ENCODE measurements around the gene TMEM198. TPM values are rescaled to one million over a fixed set of nuclear protein-coding genes. Genes with fewer than 3 reads are reported as not detected.

The TMEM198 gene
- total RNA-seq, 1 experiment from 2014 or later, result 2.3 TPM

DNA sequence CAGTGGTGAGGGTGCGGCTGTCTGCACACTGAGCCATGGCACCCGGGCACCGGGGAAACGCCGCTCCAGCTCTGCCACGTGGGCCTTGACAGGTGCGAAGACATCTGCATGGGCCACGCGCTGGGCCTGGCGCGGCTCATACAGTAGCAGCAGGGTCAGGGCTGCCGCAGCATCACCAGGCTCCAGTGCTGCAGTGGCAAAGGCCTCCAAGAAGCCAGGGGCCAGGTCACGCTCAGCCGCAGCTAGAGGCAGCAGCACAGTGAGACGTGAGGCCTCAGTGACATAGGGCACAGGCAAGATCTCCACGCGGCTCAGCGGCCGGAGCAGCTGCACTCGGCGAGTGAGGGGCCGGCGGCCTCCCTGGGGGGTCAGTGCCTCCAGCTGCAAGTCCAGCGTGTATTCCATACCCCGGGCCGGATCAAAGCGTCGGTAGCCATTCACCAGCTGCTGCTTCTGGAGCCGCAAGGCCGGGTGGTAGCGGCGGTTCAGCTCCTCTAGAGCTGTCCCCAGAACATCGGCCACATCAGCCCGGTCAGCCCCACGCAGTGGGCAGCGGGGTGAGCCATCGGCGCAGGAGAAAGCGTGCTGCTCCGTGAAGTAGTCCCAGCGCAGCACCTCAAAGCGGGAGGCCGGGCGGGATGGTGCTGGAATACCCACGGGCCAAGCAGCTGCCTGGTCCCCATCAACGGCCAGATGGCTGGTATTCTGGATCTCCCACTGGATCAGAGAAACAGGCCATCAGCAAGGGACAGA lies 3.7 kb upstream of the TMEM198 start:
- no peak overlapping the region for H3K27ac ChIP-seq (ENCODE audit: low read length)
- no peak for DNase-seq (ENCODE audit: low read depth, low spot score)
- TF ChIP-seq POLR2AphosphoS5 (IDR thresholded peaks at IDR 0.05; ENCODE audit: low read depth, low read length) (no peak), TCF7L2 (IDR thresholded peaks at IDR 0.05; ENCODE audit: low read depth, low read length) (no peak), SIN3A (IDR thresholded peaks at IDR 0.05; ENCODE audit: borderline replicate concordance, insufficient read depth, low read depth, low read length) (no peak), REST (IDR thresholded peaks at IDR 0.05; ENCODE audit: insufficient read depth in 1 of 2, low read depth in 2 of 2, low read length in 1 of 2) (no peak)
- TF ChIP-seq, protein P1, sequence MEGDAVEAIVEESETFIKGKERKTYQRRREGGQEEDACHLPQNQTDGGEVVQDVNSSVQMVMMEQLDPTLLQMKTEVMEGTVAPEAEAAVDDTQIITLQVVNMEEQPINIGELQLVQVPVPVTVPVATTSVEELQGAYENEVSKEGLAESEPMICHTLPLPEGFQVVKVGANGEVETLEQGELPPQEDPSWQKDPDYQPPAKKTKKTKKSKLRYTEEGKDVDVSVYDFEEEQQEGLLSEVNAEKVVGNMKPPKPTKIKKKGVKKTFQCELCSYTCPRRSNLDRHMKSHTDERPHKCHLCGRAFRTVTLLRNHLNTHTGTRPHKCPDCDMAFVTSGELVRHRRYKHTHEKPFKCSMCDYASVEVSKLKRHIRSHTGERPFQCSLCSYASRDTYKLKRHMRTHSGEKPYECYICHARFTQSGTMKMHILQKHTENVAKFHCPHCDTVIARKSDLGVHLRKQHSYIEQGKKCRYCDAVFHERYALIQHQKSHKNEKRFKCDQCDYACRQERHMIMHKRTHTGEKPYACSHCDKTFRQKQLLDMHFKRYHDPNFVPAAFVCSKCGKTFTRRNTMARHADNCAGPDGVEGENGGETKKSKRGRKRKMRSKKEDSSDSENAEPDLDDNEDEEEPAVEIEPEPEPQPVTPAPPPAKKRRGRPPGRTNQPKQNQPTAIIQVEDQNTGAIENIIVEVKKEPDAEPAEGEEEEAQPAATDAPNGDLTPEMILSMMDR (IDR thresholded peaks at IDR 0.05), result no peak
- H3K9me3 ChIP-seq (ENCODE audit: control insufficient read depth, insufficient read depth, low read depth, low read length), result no peaks in the 10 kb centered on the region
- CTCF ChIA-PET, result interaction anchor here (1.0 to 1.3 kb wide), 2 partner anchors 103 to 149 kb away, joined by 3 to 4 read pairs; no protein-coding TSS in a partner anchor
- no peaks in the 10 kb centered on the region for H3K27me3 ChIP-seq (ENCODE audit: control insufficient read depth, insufficient read depth, low read length)
- BruUV-seq (replicated peaks), result no TSS peak
- H3K4me1 ChIP-seq (ENCODE audit: control insufficient read depth, insufficient read depth, low read length), result peaks cover 9% of the 10 kb centered on the region; the same call in 1 of the 2 replicates
- in situ Hi-C loops (cut with HindIII; ENCODE audit: low pct_unique_long_range_greater_than_20kb, low sequenced_read_pairs) (no loop called here), intact Hi-C loops (cut with micrococcal nuclease; ENCODE audit: unreplicated experiment) (loop anchor here (5.0 kb wide), 1 partner anchor 87 kb away; the partner anchor contains the start of gene SLC4A3)
- no peak for ATAC-seq
- no peak overlapping the region for H3K4me3 ChIP-seq (ENCODE audit: low read depth in 2 of 2, low read length in 2 of 2)
- H3K36me3 ChIP-seq (ENCODE audit: control insufficient read depth, insufficient read depth, low read length), result 0 out of 2 replicates have a peak, but pooled peaks cover 2% of the 10 kb centered on the region
- POLR2A ChIA-PET, result interaction anchor here (0.6 to 0.9 kb wide), 2 partner anchors 98 kb away, joined by 3 to 6 read pairs; no protein-coding TSS in a partner anchor

- Histone ChIP-seq H3K4me1 (ENCODE audit: control insufficient read depth, insufficient read depth, low read length) (peaks cover 9% of the 10 kb centered on the region; the same call in 1 of the 2 replicates), H3K9me3 (ENCODE audit: control insufficient read depth, insufficient read depth, low read depth, low read length) (no peaks in the 10 kb centered on the region), H3K27me3 (ENCODE audit: control insufficient read depth, insufficient read depth, low read length) (no peaks in the 10 kb centered on the region), H3K36me3 (ENCODE audit: control insufficient read depth, insufficient read depth, low read length) (0 out of 2 replicates have a peak, but pooled peaks cover 2% of the 10 kb centered on the region), H3K27ac (ENCODE audit: low read length) (no peak overlapping the region), H3K4me3 (ENCODE audit: low read depth in 2 of 2, low read length in 2 of 2) (no peak overlapping the region)
- ChIA-PET CTCF (interaction anchor here (0.5 to 1.3 kb wide), 6 partner anchors 90 to 510 kb away, joined by 3 to 12 read pairs (median 4); no protein-coding TSS in a partner anchor), POLR2A (interaction anchor here (0.6 kb wide), 1 partner anchor 97 kb away, joined by 6 read pairs; no protein-coding TSS in a partner anchor)
- intact Hi-C loops (cut with micrococcal nuclease; ENCODE audit: unreplicated experiment) (loop anchor here (5.0 kb wide), 1 partner anchor 86 kb away; the partner anchor contains the start of gene SLC4A3), in situ Hi-C loops (cut with HindIII; ENCODE audit: low pct_unique_long_range_greater_than_20kb, low sequenced_read_pairs) (no loop called here)
- TSS peak; percentile 71 for BruUV-seq (replicated peaks)
- TF ChIP-seq POLR2AphosphoS5 (IDR thresholded peaks at IDR 0.05; ENCODE audit: low read depth, low read length), result no peak
- TF ChIP-seq REST (IDR thresholded peaks at IDR 0.05; ENCODE audit: insufficient read depth in 1 of 2, low read depth in 2 of 2, low read length in 1 of 2), result no peak
- no peak for TF ChIP-seq TCF7L2 (IDR thresholded peaks at IDR 0.05; ENCODE audit: low read depth, low read length)
- TF ChIP-seq, protein P1 (IDR thresholded peaks at IDR 0.05), result no peak
- TF ChIP-seq SIN3A (IDR thresholded peaks at IDR 0.05; ENCODE audit: borderline replicate concordance, insufficient read depth, low read depth, low read length), result no peak
- DNase-seq (ENCODE audit: low read depth, low spot score) (no peak), ATAC-seq (no peak)
These were observed 2.9 kb upstream of the TMEM198 start for GRCh38 chr2:219540784-219541504.
